ENCODE data around the gene ZNF256.

ZNF256 gene

GRCh38 chr19:57947419-57948134 lies at the start of gene ZNF256:
TSS of gene ZNF256 (minus strand) at chr19:57947706. CDS start at chr19:57947474, 232 bp downstream.
- DNase-seq = peak; percentile 92

- no peak for DNase-seq
Observed at GRCh38 chr19:57992841-57993240, 45.3 kb upstream of the ZNF256 start.

GRCh38 chr19:57978586-57979289 lies 31.2 kb upstream of the ZNF256 start:
- no peak for DNase-seq

- DNase-seq = no peak
Observed at GRCh38 chr19:57974434-57974833, 26.9 kb upstream of the ZNF256 start, which contains the start of gene C19orf18. TSS of gene C19orf18 (minus strand) at chr19:57974534. CDS start at chr19:57974432, 102 bp downstream.

- no peak for DNase-seq
Observed at GRCh38 chr19:57964761-57965160, 17.3 kb upstream of the ZNF256 start.

- DNase-seq = no peak
Observed at GRCh38 chr19:57961785-57962184, 14.3 kb upstream of the ZNF256 start.

- DNase-seq = no peak
Observed at GRCh38 chr19:57954996-57955395, 7.5 kb upstream of the ZNF256 start.

GRCh38 chr19:57949702-57950101 lies 2.2 kb upstream of the ZNF256 start:
- no peak for DNase-seq

- no peak for DNase-seq
Observed at GRCh38 chr19:57949296-57949695, 1.8 kb upstream of the ZNF256 start.

- no peak for DNase-seq
Observed at GRCh38 chr19:57947088-57947418, 453 bp downstream of the ZNF256 start.

- no peak for DNase-seq
Observed at GRCh38 chr19:57946316-57946715, 1.2 kb downstream of the ZNF256 start.

GRCh38 chr19:57941593-57941992 lies 5.9 kb downstream of the ZNF256 start:
- no peak for DNase-seq

- DNase-seq = no peak
Observed at GRCh38 chr19:57935731-57936130, 11.8 kb downstream of the ZNF256 start.

GRCh38 chr19:57934820-57935665 lies 12.5 kb downstream of the ZNF256 start, which contains the start of gene ZNF418:
TSS of gene ZNF418 (minus strand) at chr19:57935402. CDS start at chr19:57933822, 1,580 bp downstream.
- DNase-seq = peak; percentile 56

GRCh38 chr19:57927587-57927986 lies 19.9 kb downstream of the ZNF256 start:
- no peak for DNase-seq

- DNase-seq = peak; percentile 92
Observed at GRCh38 chr19:57916168-57916995, 31.1 kb downstream of the ZNF256 start, which contains the start of gene ZNF417. TSS of gene ZNF417 (minus strand) at chr19:57916592. CDS start at chr19:57916411, 181 bp downstream.

GRCh38 chr19:57914531-57914930 lies 33.0 kb downstream of the ZNF256 start:
- DNase-seq = no peak

GRCh38 chr19:57907394-57907793 lies 40.1 kb downstream of the ZNF256 start:
- DNase-seq = no peak

- DNase-seq = no peak
Observed at GRCh38 chr19:57905258-57905657, 42.2 kb downstream of the ZNF256 start.

GRCh38 chr19:57903618-57904184 lies 43.8 kb downstream of the ZNF256 start:
- no peak for DNase-seq

- no peak for DNase-seq
Observed at GRCh38 chr19:57900311-57900710, 47.2 kb downstream of the ZNF256 start.

Measured in activated CD4-positive, alpha-beta T cell treated with anti-CD3 and anti-CD28 coated beads, Interleukin-2, Interleukin-6, amounts not matched to agents 100 ng/mL and 50 ng/mL, durations not matched to agents 16 hours and 8 hours (primary cell).